HEK293 (cell line): ENCODE results near the gene PSMB11.

Experiments
- BCL11B ChIP-seq: fragments of 450-650 bp; formaldehyde crosslinking; IDR thresholded peaks from 2 replicates; pipeline ENCODE4 v1.5.1; 2016; ENCODE audit warnings: low read depth, missing biosample characterization, missing genetic modification characterization
- EGR2 ChIP-seq: fragments of 450-650 bp; formaldehyde crosslinking; IDR thresholded peaks from 2 replicates; pipeline ENCODE4 v1.5.1; 2016; ENCODE audit warnings: low read depth, missing biosample characterization, missing genetic modification characterization
- FEZF1 ChIP-seq: fragments of 450-650 bp; formaldehyde crosslinking; IDR thresholded peaks from 2 replicates; pipeline ENCODE4 v1.5.1; 2016; ENCODE audit warnings: missing biosample characterization, missing genetic modification characterization
- GLI4 ChIP-seq: fragments of 450-650 bp; formaldehyde crosslinking; IDR thresholded peaks from 2 replicates; pipeline ENCODE4 v1.5.1; 2016; ENCODE audit warnings: missing biosample characterization, missing genetic modification characterization
- GLIS2 ChIP-seq: fragments of 450-650 bp; formaldehyde crosslinking; IDR thresholded peaks from 2 replicates; pipeline ENCODE4 v1.5.1; 2016; ENCODE audit warnings: missing biosample characterization, missing genetic modification characterization
- KLF9 ChIP-seq: fragments of 450-650 bp; formaldehyde crosslinking; IDR thresholded peaks from 2 replicates; pipeline ENCODE4 v1.5.1; 2016; ENCODE audit warnings: missing biosample characterization, missing genetic modification characterization, low read depth
- PRDM1 ChIP-seq: fragments of 450-650 bp; formaldehyde crosslinking; IDR thresholded peaks from 2 replicates; pipeline ENCODE4; 2016; ENCODE audit warnings: missing biosample characterization, missing genetic modification characterization
- TCF7L2 ChIP-seq: IDR thresholded peaks from 2 replicates; pipeline ENCODE4 v1.6.1; 2011; ENCODE audit warnings: low read depth, mild to moderate bottlenecking, inconsistent platforms, low read length, moderate library complexity, borderline replicate concordance
- ZBTB26 ChIP-seq: fragments of 450-650 bp; formaldehyde crosslinking; optimal IDR thresholded peaks from 2 replicates; pipeline ENCODE3; 2016; ENCODE audit warnings: missing biosample characterization, mild to moderate bottlenecking, missing genetic modification characterization
- ZBTB6 ChIP-seq: fragments of 450-650 bp; formaldehyde crosslinking; IDR thresholded peaks from 2 replicates; pipeline ENCODE4 v1.5.1; 2017; ENCODE audit warnings: missing biosample characterization, missing genetic modification characterization
- ZEB2 ChIP-seq: fragments of 450-650 bp; formaldehyde crosslinking; IDR thresholded peaks from 2 replicates; pipeline ENCODE4 v1.5.1; 2016; ENCODE audit warnings: missing biosample characterization, missing genetic modification characterization
- ZNF114 ChIP-seq: fragments of 450-650 bp; formaldehyde crosslinking; IDR thresholded peaks from 2 replicates; pipeline ENCODE4 v1.5.0; 2017; ENCODE audit warnings: missing biosample characterization, missing genetic modification characterization
- ZNF211 ChIP-seq: fragments of 450-650 bp; formaldehyde crosslinking; IDR thresholded peaks from 2 replicates; pipeline ENCODE4 v1.5.1; 2016; ENCODE audit warnings: low read depth, missing biosample characterization, missing genetic modification characterization
- ZNF24 ChIP-seq: fragments of 450-650 bp; formaldehyde crosslinking; IDR thresholded peaks from 2 replicates; pipeline ENCODE4 v1.5.1; 2016; ENCODE audit warnings: missing biosample characterization, missing genetic modification characterization
- ZNF248 ChIP-seq: fragments of 450-650 bp; formaldehyde crosslinking; IDR thresholded peaks from 2 replicates; pipeline ENCODE4 v1.5.1; 2017; ENCODE audit warnings: missing biosample characterization, missing genetic modification characterization
- ZNF26 ChIP-seq: fragments of 450-650 bp; formaldehyde crosslinking; IDR thresholded peaks from 2 replicates; pipeline ENCODE4 v1.5.1; 2016; ENCODE audit warnings: missing biosample characterization, missing genetic modification characterization
- ZNF274 ChIP-seq, 2 experiments: fragments of 200-500 bp in 1 of 2; fragments of 450-650 bp in 1 of 2; sonication (Bioruptor generic) in 1 of 2; formaldehyde crosslinking in 1 of 2; IDR thresholded peaks; 2 replicates each; pipeline versions ENCODE4 v1.5.1 to v1.6.1; 2014 to 2016; ENCODE audit warnings: borderline replicate concordance in 1 of 2, inconsistent platforms in 1 of 2, low read length in 1 of 2, missing biosample characterization in 1 of 2, missing genetic modification characterization in 1 of 2
- ZNF280C ChIP-seq: fragments of 450-650 bp; formaldehyde crosslinking; IDR thresholded peaks from 2 replicates; pipeline ENCODE4 v1.5.1; 2016; ENCODE audit warnings: missing biosample characterization, missing genetic modification characterization
- ZNF302 ChIP-seq: fragments of 450-650 bp; formaldehyde crosslinking; IDR thresholded peaks from 2 replicates; pipeline ENCODE4 v1.5.1; 2016; ENCODE audit warnings: missing biosample characterization, missing genetic modification characterization, low read depth
- ZNF324 ChIP-seq: fragments of 450-650 bp; formaldehyde crosslinking; IDR thresholded peaks from 2 replicates; pipeline ENCODE4 v1.5.1; 2016; ENCODE audit warnings: missing biosample characterization, missing genetic modification characterization
- ZNF518A ChIP-seq: fragments of 450-650 bp; formaldehyde crosslinking; conservative IDR thresholded peaks from 2 replicates; pipeline ENCODE4 v1.5.1; 2016; ENCODE audit warnings: low read depth, missing biosample characterization, missing genetic modification characterization
- ZNF530 ChIP-seq: fragments of 450-650 bp; formaldehyde crosslinking; IDR thresholded peaks from 2 replicates; pipeline ENCODE4 v1.5.1; 2016; ENCODE audit warnings: low read depth, missing biosample characterization, missing genetic modification characterization
- ZNF610 ChIP-seq: fragments of 450-650 bp; formaldehyde crosslinking; IDR thresholded peaks from 2 replicates; pipeline ENCODE4 v1.5.1; 2016; ENCODE audit warnings: missing biosample characterization, missing genetic modification characterization, borderline replicate concordance
- ZNF658 ChIP-seq: fragments of 450-650 bp; formaldehyde crosslinking; IDR thresholded peaks from 2 replicates; pipeline ENCODE4; 2016; ENCODE audit warnings: missing biosample characterization, missing genetic modification characterization
- ZNF692 ChIP-seq: fragments of 450-650 bp; formaldehyde crosslinking; IDR thresholded peaks from 2 replicates; pipeline ENCODE4 v1.5.1; 2016; ENCODE audit warnings: missing biosample characterization, missing genetic modification characterization
- ZSCAN16 ChIP-seq: fragments of 450-650 bp; formaldehyde crosslinking; IDR thresholded peaks from 2 replicates; pipeline ENCODE4 v1.5.1; 2016; ENCODE audit warnings: missing biosample characterization, missing genetic modification characterization

PSMB11 gene

GRCh38 chr14:23006544-23007419, 35.2 kb upstream of the PSMB11 start (continued):
- TF ChIP-seq ZNF280C (tag by site-specific recombination) = no peak
- TF ChIP-seq ZNF302 = no peak
- peak; percentile 95 for TF ChIP-seq ZEB2 (tag by site-specific recombination)
- no peak for TF ChIP-seq ZNF530
- TF ChIP-seq FEZF1 (tag by site-specific recombination) = peak; percentile 27; the same call in 1 of the 2 replicates
- TF ChIP-seq ZNF114 = no peak
- TF ChIP-seq ZBTB26 (tag by site-specific recombination) = peak; percentile 99
- no peak for TF ChIP-seq ZNF211 (tag by site-specific recombination)
- TF ChIP-seq TCF7L2 = no peak
- TF ChIP-seq KLF9 (tag by site-specific recombination) = no peak
- no peak for TF ChIP-seq ZNF26 (tag by site-specific recombination)
- peak; percentile 78 for TF ChIP-seq EGR2 (tag by site-specific recombination)
- TF ChIP-seq ZNF324 (tag by site-specific recombination) = peak; percentile 80; the same call in 1 of the 2 replicates
- peak; percentile 93 for TF ChIP-seq ZNF610
- TF ChIP-seq ZNF274 (IDR thresholded peaks at IDR 0.05; ENCODE audit: low read length) = no peak
- no peak for TF ChIP-seq ZNF274 (tag by site-specific recombination; IDR thresholded peaks at IDR 0.05; ENCODE audit: borderline replicate concordance)
- no peak for TF ChIP-seq ZNF658
- TF ChIP-seq ZNF518A = 0 out of 2 replicates have a peak, but pooled peaks have one; percentile 16
- peak; percentile 76; the same call in 1 of the 2 replicates for TF ChIP-seq GLIS2 (tag by site-specific recombination)
- TF ChIP-seq ZBTB6 (tag by site-specific recombination) = no peak
- no peak for TF ChIP-seq PRDM1 (tag by site-specific recombination)
- no peak for TF ChIP-seq BCL11B
- peak; percentile 86 for TF ChIP-seq ZNF692 (tag by site-specific recombination)
- TF ChIP-seq ZNF24 (tag by site-specific recombination) = peak; percentile 84
- no peak for TF ChIP-seq GLI4 (tag by site-specific recombination)
- TF ChIP-seq ZSCAN16 (tag by site-specific recombination) = no peak
- no peak for TF ChIP-seq ZNF248
